Measurements from ENCODE around the gene PRR16.

- no peak for TF ChIP-seq CTCF (IDR thresholded peaks at IDR 0.05; ENCODE audit: low read depth, low read length)
- no peak for TF ChIP-seq POLR2A (IDR thresholded peaks at IDR 0.05; ENCODE audit: extremely low read depth, insufficient read length)
Observed at GRCh38 chr5:120479066-120479465, 15.0 kb downstream of the PRR16 start.
